Cardiac muscle cell (in vitro differentiated cells and primary cell): ENCODE data around the gene TMEM132C. TPM values are rescaled to one million over a fixed set of nuclear protein-coding genes. Genes with fewer than 3 reads are reported as not detected.

Experiments used
- DNase-seq, 2 donors: peaks; one replicate each; pipeline versions ENCODE4 v3.0.0 to v3.0.0-alpha.2; 2010 to 2017; ENCODE audit warnings: low read depth in 1 of 2, low spot score in 1 of 2
- H3K27ac ChIP-seq: fragments of 200-600 bp; sonication (generic); 2 replicates; pipeline ENCODE4 v1.5.1; 2016
- H3K27me3 ChIP-seq: fragments of 200-600 bp; sonication (generic); 2 replicates; pipeline ENCODE4 v1.6.0; 2016; ENCODE audit warnings: control low read depth
- H3K36me3 ChIP-seq: fragments of 200-600 bp; sonication (generic); 2 replicates; pipeline ENCODE4 v1.5.1; 2016; ENCODE audit warnings: control low read depth
- H3K4me1 ChIP-seq: fragments of 200-600 bp; sonication (generic); 2 replicates; pipeline ENCODE4 v1.8.1; 2017; ENCODE audit warnings: low read depth, mild to moderate bottlenecking, mixed run types
- H3K4me3 ChIP-seq: fragments of 200-600 bp; sonication (generic); 2 replicates; pipeline ENCODE4 v1.5.1; 2016; ENCODE audit warnings: mild to moderate bottlenecking
- H3K9me3 ChIP-seq: fragments of 200-600 bp; sonication (generic); 2 replicates; pipeline ENCODE4 v1.5.1; 2017; ENCODE audit warnings: low read depth, mild to moderate bottlenecking, control low read depth
- CTCF ChIP-seq: IDR thresholded peaks from 2 replicates; pipeline ENCODE4 v1.5.1; 2012; ENCODE audit warnings: low read depth, mild to moderate bottlenecking, low read length
- polyA plus RNA-seq: library from polyadenylated mRNA; unstranded; fragments of >200 nt; fragmentation: Nextera tagmentation; extraction: Ambion mirVana; gene quantifications from 2 replicates; pipeline ENCODE4 v1.2.1, GENCODE V29; 2016
- total RNA-seq: library from RNA; depleted of rRNA; stranded (reverse); fragments of >200 nt; gene quantifications from 2 replicates; pipeline ENCODE4 v1.2.3, GENCODE V29; 2016

Gene TMEM132C
- total and polyA plus RNA-seq, 2 experiments from 2014 or later: 1.8 to 2.5 TPM

GRCh38 chr12:128578045-128578444 lies 311.1 kb downstream of the TMEM132C start:
- Histone ChIP-seq H3K27ac (no peak overlapping the region), H3K4me1 (no peaks in the 10 kb centered on the region), H3K27me3 (no peaks in the 10 kb centered on the region), H3K9me3 (no peaks in the 10 kb centered on the region), H3K4me3 (no peak overlapping the region), H3K36me3 (no peaks in the 10 kb centered on the region)
- DNase-seq: no peak
- TF ChIP-seq CTCF: no peak

- Histone ChIP-seq H3K9me3 (no peaks in the 10 kb centered on the region), H3K4me3 (no peak overlapping the region), H3K27ac (no peak overlapping the region), H3K4me1 (no peaks in the 10 kb centered on the region), H3K36me3 (no peaks in the 10 kb centered on the region), H3K27me3 (no peaks in the 10 kb centered on the region)
- TF ChIP-seq CTCF: no peak
- no peak for DNase-seq
These were observed 314.4 kb downstream of the TMEM132C start for GRCh38 chr12:128581321-128581761.

GRCh38 chr12:128583453-128583852 lies 316.5 kb downstream of the TMEM132C start:
- Histone ChIP-seq H3K9me3 (no peaks in the 10 kb centered on the region), H3K4me1 (no peaks in the 10 kb centered on the region), H3K27me3 (no peaks in the 10 kb centered on the region), H3K27ac (no peak overlapping the region), H3K4me3 (no peak overlapping the region), H3K36me3 (no peaks in the 10 kb centered on the region)
- no peak for TF ChIP-seq CTCF
- DNase-seq: peak in 1 of 2 donors; percentile 2

GRCh38 chr12:128586451-128587029 lies 319.6 kb downstream of the TMEM132C start:
- DNase-seq: no peak
- Histone ChIP-seq H3K27me3 (no peaks in the 10 kb centered on the region), H3K4me1 (no peaks in the 10 kb centered on the region), H3K36me3 (no peaks in the 10 kb centered on the region), H3K9me3 (no peaks in the 10 kb centered on the region), H3K27ac (no peak overlapping the region), H3K4me3 (no peak overlapping the region)
- TF ChIP-seq CTCF: no peak

- no peak for TF ChIP-seq CTCF
- Histone ChIP-seq H3K4me3 (no peak overlapping the region), H3K4me1 (no peaks in the 10 kb centered on the region), H3K27ac (no peak overlapping the region), H3K27me3 (no peaks in the 10 kb centered on the region), H3K36me3 (no peaks in the 10 kb centered on the region), H3K9me3 (no peaks in the 10 kb centered on the region)
- DNase-seq: no peak
These were observed 320.9 kb downstream of the TMEM132C start for GRCh38 chr12:128587918-128588317.
